ENCODE results near the gene MRPL58.
"Not testable (repeated sequence)": the region's sequence is repeated elsewhere in the genome, so short reads cannot be mapped to it uniquely, and the experiment has no call there.

The MRPL58 gene

DNA sequence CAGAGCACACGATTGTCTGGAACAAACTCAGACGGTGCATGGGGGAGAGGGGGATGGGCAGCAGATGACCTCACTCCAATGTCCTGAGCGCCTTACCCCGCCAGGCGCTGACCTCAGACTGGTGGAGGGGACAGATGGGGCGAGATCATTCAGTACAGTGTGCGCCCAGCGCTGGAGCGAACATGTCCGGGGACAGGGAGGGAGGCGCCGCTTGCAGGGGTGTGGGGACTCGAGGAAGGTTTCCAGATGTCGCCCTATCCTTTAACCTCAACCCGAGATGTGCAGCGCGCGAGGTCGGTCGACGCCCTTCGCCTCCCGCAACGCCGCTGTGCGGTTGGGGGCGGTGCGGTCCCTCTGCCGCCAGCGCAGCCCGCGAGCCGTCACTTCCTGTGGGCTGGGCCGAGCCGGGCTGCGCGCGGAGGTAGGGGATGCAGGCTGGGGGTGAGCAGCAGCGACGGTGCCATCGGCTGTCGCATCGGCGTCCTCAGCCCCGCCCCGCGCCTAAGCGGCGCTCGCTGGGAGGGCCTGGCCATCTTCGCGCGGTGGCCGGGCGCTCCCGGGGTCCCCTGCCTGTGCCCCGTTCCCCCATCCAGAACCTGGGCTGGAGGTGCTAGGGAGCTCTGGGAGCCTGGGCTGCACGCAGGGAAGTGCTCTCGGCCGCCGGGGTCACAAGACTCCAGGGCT, 30.3 kb upstream of the MRPL58 start:
- TF ChIP-seq CTCF (IDR thresholded peaks at IDR 0.05; ENCODE audit: low read depth, low read length), result peak; percentile 16; the same call in 1 of the 2 replicates
- no peaks in the 10 kb centered on the region for H3K36me3 ChIP-seq
- H3K27ac ChIP-seq, result peak overlapping the region; percentile 95
- H3K9me3 ChIP-seq (ENCODE audit: severe bottlenecking), result no peaks in the 10 kb centered on the region
- H3K4me3 ChIP-seq (ENCODE audit: low read depth, low read length), result peak overlapping the region; percentile 91
- DNase-seq, result peak; percentile 97
- no peaks in the 10 kb centered on the region for H3K27me3 ChIP-seq (ENCODE audit: insufficient read depth, low read depth, severe bottlenecking)

DNA sequence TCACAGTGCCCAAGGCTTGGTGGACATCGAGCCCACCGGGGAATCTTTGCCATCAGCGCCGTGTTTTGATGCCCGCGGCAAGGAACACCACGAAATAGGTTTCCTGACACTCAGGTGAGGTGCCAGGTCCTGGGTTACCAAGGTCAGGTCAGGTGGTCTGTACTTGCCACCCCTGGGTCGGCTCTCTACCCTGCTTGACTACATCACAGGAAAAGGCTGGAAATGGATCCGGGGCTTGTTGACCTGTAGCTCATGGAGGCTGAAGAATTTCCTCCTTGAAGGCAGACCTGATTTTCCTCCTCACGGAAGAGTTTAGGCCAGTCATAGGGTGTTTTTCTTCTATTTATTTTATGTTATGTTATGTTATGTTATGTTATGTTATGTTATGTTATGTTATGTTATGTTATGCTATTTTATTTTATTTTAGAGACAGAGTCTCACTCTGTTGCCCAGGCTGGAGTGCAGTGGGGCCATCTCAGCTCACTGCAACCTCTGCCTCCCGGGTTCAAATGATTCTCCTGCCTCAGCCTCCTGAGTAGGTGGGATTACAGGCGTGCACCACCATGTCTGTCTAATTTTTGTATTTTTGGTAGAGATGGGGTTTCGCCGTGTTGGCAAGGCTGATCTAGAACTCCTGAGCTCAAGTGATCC, 29.7 kb upstream of the MRPL58 start:
- peak overlapping the region; percentile 91 for H3K4me3 ChIP-seq (ENCODE audit: low read depth, low read length)
- H3K27ac ChIP-seq, result peak overlapping the region; percentile 95
- H3K9me3 ChIP-seq (ENCODE audit: severe bottlenecking); H3K36me3 ChIP-seq; H3K27me3 ChIP-seq (ENCODE audit: insufficient read depth, low read depth, severe bottlenecking): not testable (repeated sequence)
- DNase-seq, result peak; percentile 46

DNA sequence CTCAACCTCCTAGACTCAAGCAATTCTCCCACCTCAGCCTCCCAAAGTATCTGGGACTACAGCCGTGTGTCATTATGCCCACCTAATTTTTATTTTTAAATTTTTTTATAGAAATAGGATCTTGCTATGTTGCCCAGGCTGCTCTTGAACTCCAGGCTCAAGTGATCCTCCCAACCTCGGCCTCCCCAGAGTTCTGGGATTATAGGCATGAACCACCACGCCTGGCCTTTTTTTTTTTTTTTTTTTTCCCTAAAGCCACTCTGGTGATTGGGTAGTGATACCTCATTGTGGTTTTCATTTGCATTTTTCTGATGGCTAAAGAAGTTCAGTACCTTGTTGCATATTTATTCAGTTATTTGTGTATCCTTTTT, 26.3 kb upstream of the MRPL58 start:
- Histone ChIP-seq H3K36me3 (peaks cover 3% of the 10 kb centered on the region), H3K27ac (no peak overlapping the region), H3K9me3 (ENCODE audit: severe bottlenecking) (no peaks in the 10 kb centered on the region), H3K27me3 (ENCODE audit: insufficient read depth, low read depth, severe bottlenecking) (no peaks in the 10 kb centered on the region), H3K4me3 (ENCODE audit: low read depth, low read length) (no peak overlapping the region)
- no peak for DNase-seq
- TF ChIP-seq CTCF (IDR thresholded peaks at IDR 0.05; ENCODE audit: low read depth, low read length), result no peak

DNA sequence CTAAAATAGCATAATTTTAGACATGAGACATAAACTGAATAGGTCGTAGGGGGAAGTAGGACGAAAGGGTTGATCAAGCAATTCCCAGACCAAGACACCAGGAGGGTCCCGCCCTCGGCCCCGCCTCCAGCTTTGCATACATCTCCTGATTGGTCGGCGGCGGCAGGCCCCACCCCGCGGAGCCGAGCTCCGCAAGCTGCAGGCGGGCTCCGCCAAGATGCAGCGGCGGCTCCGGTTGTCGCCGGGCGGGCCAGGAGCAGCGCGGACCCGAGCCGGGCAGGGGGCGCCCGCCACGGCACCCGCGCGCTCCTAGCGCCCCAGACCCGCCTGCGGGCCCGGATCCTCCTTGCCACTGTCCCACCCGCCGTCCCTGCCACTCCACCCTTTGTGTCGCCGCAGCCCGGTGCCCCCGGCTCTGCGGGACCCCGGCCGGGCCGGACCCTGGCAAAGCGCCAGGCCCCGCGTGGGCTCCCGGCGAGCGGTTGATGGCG, 25.0 kb upstream of the MRPL58 start, which contains the start of gene CDR2L:
TSS of gene CDR2L (plus strand) at position 215 of the 491 bp plus-strand sequence. CDS start 412 bp downstream, outside the sequence.
- H3K9me3 ChIP-seq (ENCODE audit: severe bottlenecking), result no peaks in the 10 kb centered on the region
- H3K36me3 ChIP-seq, result peaks cover 3% of the 10 kb centered on the region
- peak; percentile 98 for DNase-seq
- peak within 1 kb of the TSS; percentile 66 for H3K27ac ChIP-seq
- H3K27me3 ChIP-seq (ENCODE audit: insufficient read depth, low read depth, severe bottlenecking), result no peaks in the 10 kb centered on the region
- TF ChIP-seq CTCF (IDR thresholded peaks at IDR 0.05; ENCODE audit: low read depth, low read length), result peak; percentile 25; the same call in 1 of the 2 replicates
- H3K4me3 ChIP-seq (ENCODE audit: low read depth, low read length), result peak within 1 kb of the TSS; percentile 84

DNA sequence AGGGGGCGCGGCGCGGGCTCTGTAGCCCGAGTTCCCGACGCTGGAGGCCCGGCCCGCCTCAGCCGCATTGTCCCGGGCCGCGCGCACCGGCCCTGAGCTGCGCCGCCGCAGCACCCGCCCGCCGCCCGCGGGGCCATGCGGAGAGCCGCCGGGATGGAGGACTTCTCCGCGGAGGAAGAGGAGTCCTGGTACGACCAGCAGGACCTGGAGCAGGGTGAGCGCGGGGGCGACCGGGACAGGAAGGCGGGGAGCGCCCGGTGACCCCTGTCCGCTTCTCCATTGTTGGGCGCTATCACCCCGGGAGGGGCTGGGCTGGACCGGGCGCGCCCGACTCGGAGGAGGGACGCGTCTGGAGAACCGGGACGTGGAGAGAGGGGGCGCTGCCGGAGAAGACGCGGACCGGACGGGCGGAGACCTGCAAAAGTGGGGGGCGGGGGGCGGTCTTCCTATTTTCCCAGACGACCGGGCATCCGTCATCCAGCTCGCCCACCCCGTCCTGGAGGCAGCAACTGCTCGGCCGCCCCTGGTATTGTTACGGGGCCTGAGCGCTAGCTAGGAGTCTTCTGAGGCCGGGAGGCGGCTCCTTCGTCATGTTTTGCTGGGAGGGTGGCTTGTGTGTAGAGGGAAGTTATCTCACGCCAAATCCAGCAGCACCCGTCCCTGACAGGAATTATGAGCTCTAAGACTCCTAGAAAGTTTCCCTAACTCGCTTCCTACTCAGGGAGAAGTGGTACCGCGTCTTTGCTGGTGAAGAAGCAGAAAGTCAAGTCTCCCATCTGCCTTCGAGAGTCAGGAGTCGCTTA, 24.4 kb upstream of the MRPL58 start:
- peak overlapping the region; percentile 66 for H3K27ac ChIP-seq
- peak; percentile 48 for TF ChIP-seq CTCF (IDR thresholded peaks at IDR 0.05; ENCODE audit: low read depth, low read length)
- peak; percentile 83 for DNase-seq

More for the DNA sequence above, 24.4 kb upstream of the MRPL58 start:
- H3K27me3 ChIP-seq (ENCODE audit: insufficient read depth, low read depth, severe bottlenecking), result no peaks in the 10 kb centered on the region
- peak overlapping the region; percentile 84 for H3K4me3 ChIP-seq (ENCODE audit: low read depth, low read length)
- H3K9me3 ChIP-seq (ENCODE audit: severe bottlenecking), result no peaks in the 10 kb centered on the region
- peaks cover 3% of the 10 kb centered on the region for H3K36me3 ChIP-seq
